Neuronal stem cell (in vitro differentiated cells): ENCODE measurements around the gene PLCH1.

Source experiments
- DNase-seq: peaks from one replicate; pipeline ENCODE4 v3.0.0-alpha.2; 2013; ENCODE audit warnings: low spot score
- H2AFZ ChIP-seq: one replicate; pipeline ENCODE4 v1.6.1; 2013; ENCODE audit warnings: mild to moderate bottlenecking, low read length, inconsistent platforms
- H2AK5ac ChIP-seq: 2 replicates; pipeline ENCODE4 v1.6.1; 2013; ENCODE audit warnings: low read depth, mild to moderate bottlenecking, inconsistent platforms, low read length, moderate library complexity, mixed read lengths
- H2BK120ac ChIP-seq: 2 replicates; pipeline ENCODE4 v1.6.1; 2013; ENCODE audit warnings: low read depth, mild to moderate bottlenecking, inconsistent platforms, low read length, moderate library complexity, mixed read lengths
- H2BK12ac ChIP-seq: one replicate; pipeline ENCODE4 v1.6.1; 2013; ENCODE audit warnings: low read length, inconsistent platforms
- H2BK15ac ChIP-seq: 2 replicates; pipeline ENCODE4 v1.6.1; 2013; ENCODE audit warnings: mild to moderate bottlenecking, low read length, inconsistent platforms, mixed read lengths
- H2BK5ac ChIP-seq: one replicate; pipeline ENCODE4 v1.6.1; 2013; ENCODE audit warnings: inconsistent platforms, mild to moderate bottlenecking, low read length, moderate library complexity
- H3K14ac ChIP-seq: one replicate; pipeline ENCODE4 v1.6.1; 2013; ENCODE audit warnings: low read length, inconsistent platforms
- H3K18ac ChIP-seq: 2 replicates; pipeline ENCODE4 v1.6.1; 2013; ENCODE audit warnings: low read length, inconsistent platforms
- H3K23ac ChIP-seq: 2 replicates; pipeline ENCODE4 v1.6.1; 2013; ENCODE audit warnings: low read depth, mild to moderate bottlenecking, mixed read lengths, low read length, inconsistent platforms; ENCODE audit not compliant: poor library complexity
- H3K27ac ChIP-seq: replicated peaks from 3 replicates; pipeline ENCODE4 v1.5.1; 2013; ENCODE audit warnings: low read length, inconsistent platforms
- H3K27me3 ChIP-seq, 3 experiments: 2 replicates each; pipeline ENCODE4 v1.6.1; 2013; ENCODE audit warnings: low read length in 3 of 3, mild to moderate bottlenecking in 2 of 3, inconsistent platforms in 1 of 3, low read depth in 1 of 3, mixed read lengths in 1 of 3, moderate library complexity in 1 of 3; ENCODE audit not compliant: control insufficient read depth in 3 of 3, insufficient read depth in 3 of 3
- H3K36me3 ChIP-seq, 2 donors: replicated peaks in 1 of 2; 2 replicates each; pipeline ENCODE4 v1.6.1; 2013; ENCODE audit warnings: low read length in 2 of 2; ENCODE audit not compliant: control insufficient read depth in 2 of 2, insufficient read depth in 2 of 2
- H3K4ac ChIP-seq: 2 replicates; pipeline ENCODE4 v1.6.1; 2013; ENCODE audit warnings: inconsistent platforms, mild to moderate bottlenecking, low read length, moderate library complexity
- H3K4me1 ChIP-seq, 2 donors: 1 replicate in 1 of 2; 2 replicates in 1 of 2; pipeline ENCODE4 v1.6.1; 2013; ENCODE audit warnings: low read length in 2 of 2, low read depth in 1 of 2; ENCODE audit not compliant: control insufficient read depth in 2 of 2, insufficient read depth in 1 of 2
- H3K4me2 ChIP-seq: one replicate; pipeline ENCODE4 v1.6.1; 2013; ENCODE audit warnings: mild to moderate bottlenecking, low read length, inconsistent platforms; ENCODE audit not compliant: insufficient read depth, poor library complexity, severe bottlenecking
- H3K4me3 ChIP-seq, 2 donors: 2 replicates each; pipeline ENCODE4 v1.5.1; 2013; ENCODE audit warnings: low read length in 2 of 2, mild to moderate bottlenecking in 2 of 2, inconsistent platforms in 1 of 2, moderate library complexity in 1 of 2
- H3K79me1 ChIP-seq: one replicate; pipeline ENCODE4 v1.6.1; 2013; ENCODE audit warnings: low read depth, mild to moderate bottlenecking, inconsistent platforms, low read length, moderate library complexity
- H3K9ac ChIP-seq: one replicate; pipeline ENCODE4 v1.6.1; 2013; ENCODE audit warnings: mild to moderate bottlenecking, low read depth, low read length, inconsistent platforms; ENCODE audit not compliant: poor library complexity
- H3K9me3 ChIP-seq, 2 donors: replicated peaks in 1 of 2; 2 replicates each; pipeline versions ENCODE3 to v1.6.1; 2013; ENCODE audit warnings: low read length in 2 of 2, mild to moderate bottlenecking in 2 of 2, inconsistent platforms in 1 of 2, low read depth in 1 of 2, mixed read lengths in 1 of 2, moderate library complexity in 1 of 2; ENCODE audit not compliant: control insufficient read depth in 2 of 2, insufficient read depth in 1 of 2
- H4K8ac ChIP-seq: one replicate; pipeline ENCODE4 v1.6.1; 2013; ENCODE audit warnings: low read depth, mild to moderate bottlenecking, inconsistent platforms, low read length, moderate library complexity
- H4K91ac ChIP-seq: one replicate; pipeline ENCODE4 v1.6.1; 2013; ENCODE audit warnings: low read length, low read depth, mild to moderate bottlenecking, inconsistent platforms; ENCODE audit not compliant: poor library complexity
- WGBS, 2 donors: extraction: QIAGEN DNeasy Blood & Tissue Kit; methylation state at CpG; one replicate each; pipeline ENCODE4 v1.1.7; 2013; ENCODE audit warnings: missing lambda C conversion rate in 2 of 2, mixed read lengths in 1 of 2; ENCODE audit not compliant: insufficient read length in 2 of 2, insufficient replicate concordance in 1 of 2; ENCODE audit errors: extremely low coverage in 2 of 2; 5-methylcytosine and 5-hydroxymethylcytosine counted together

PLCH1 gene

DNA sequence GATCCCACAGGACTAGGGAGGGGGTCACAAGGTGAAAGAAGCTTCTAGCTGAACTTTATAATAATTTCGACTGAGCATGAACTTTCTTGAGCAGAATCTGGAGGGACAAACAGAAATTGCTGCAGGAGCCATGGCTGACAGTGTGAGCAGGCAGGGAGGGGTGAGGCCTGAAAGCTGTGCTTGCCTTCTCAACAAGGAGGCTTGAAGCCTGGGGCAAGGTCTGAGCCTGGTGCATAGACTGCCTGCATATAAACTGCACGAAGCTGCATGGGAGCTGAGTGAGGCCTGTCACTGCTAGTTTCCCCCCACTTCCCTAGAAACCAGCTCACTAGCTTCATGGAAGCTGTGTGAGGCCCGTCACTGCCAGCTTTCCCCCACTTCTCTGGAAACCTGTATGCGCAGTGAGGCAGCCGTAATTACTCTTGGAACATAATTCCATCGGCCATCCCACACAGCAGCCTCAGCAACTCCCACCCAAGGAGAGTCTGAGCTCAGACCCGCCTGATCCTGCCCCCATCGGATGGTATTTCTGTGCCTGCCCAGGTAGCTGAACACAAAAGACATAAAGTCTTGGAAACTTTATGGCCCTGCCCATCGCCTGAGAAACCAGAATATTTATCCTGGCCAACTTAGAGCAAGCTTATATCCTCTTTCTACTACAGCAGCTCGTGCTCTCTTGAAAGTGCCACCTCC is 136.5 kb downstream of the PLCH1 start:
- Histone ChIP-seq H3K4me2 (no peak overlapping the region), H2BK120ac (no peak overlapping the region), H2BK12ac (no peak overlapping the region), H3K27ac (no peak overlapping the region), H3K79me1 (no peaks in the 10 kb centered on the region), H3K9me3 (peaks cover 0 to 49% of the 10 kb centered on the region in 2 donors), H3K36me3 (peaks cover 0 to 12% of the 10 kb centered on the region in 2 donors), H4K8ac (no peak overlapping the region), H3K4ac (no peak overlapping the region), H3K14ac (no peak overlapping the region), H4K91ac (no peak overlapping the region), H3K18ac (no peak overlapping the region), H3K23ac (no peak overlapping the region), H2BK5ac (no peak overlapping the region), H2BK15ac (no peak overlapping the region), H3K27me3 (no peaks in the 10 kb centered on the region), H3K4me1 (peaks cover 11 to 23% of the 10 kb centered on the region in 2 donors), H3K9ac (no peak overlapping the region), H3K4me3 (no peak overlapping the region), H2AFZ (no peak overlapping the region), H2AK5ac (no peak overlapping the region)
- no peak for DNase-seq
- no CpG with 5 or more reads among the region's 10 CpGs for WGBS, 2 donors

DNA sequence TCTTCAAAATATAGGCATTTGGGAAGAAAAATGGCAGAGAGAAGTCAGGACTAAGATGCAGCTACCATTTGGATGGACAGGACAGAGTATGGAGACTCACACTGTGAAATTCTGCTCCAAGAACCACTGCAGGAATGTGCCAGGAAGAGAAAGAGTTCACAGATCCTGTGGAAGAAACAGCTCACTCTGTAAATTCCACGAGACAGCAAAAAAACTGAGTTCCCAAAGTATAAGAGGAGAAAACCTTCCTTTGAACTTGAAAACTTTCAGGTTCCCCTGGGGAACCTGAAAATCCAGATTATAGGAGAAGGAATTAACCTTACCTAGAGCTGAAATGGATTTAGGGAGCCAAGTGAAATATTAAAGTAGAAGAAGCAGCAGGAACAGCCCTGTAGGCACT is 137.1 kb downstream of the PLCH1 start:
- no peak overlapping the region for H2BK15ac ChIP-seq
- no peak overlapping the region for H2AK5ac ChIP-seq
- H2BK120ac ChIP-seq: no peak overlapping the region
- H2AFZ ChIP-seq: no peak overlapping the region
- H2BK12ac ChIP-seq: no peak overlapping the region
- H3K4ac ChIP-seq: no peak overlapping the region
- no peak overlapping the region for H4K8ac ChIP-seq
- no peak overlapping the region for H3K27ac ChIP-seq
- H3K36me3 ChIP-seq: peaks cover 0 to 13% of the 10 kb centered on the region in 2 donors
- H3K27me3 ChIP-seq: no peaks in the 10 kb centered on the region
- H3K9me3 ChIP-seq: peaks cover 0 to 43% of the 10 kb centered on the region in 2 donors
- no peak overlapping the region for H3K4me3 ChIP-seq
- H3K18ac ChIP-seq: no peak overlapping the region
- H3K79me1 ChIP-seq: no peaks in the 10 kb centered on the region
- no CpG with 5 or more reads among the region's 1 CpG for WGBS, 2 donors
- no peak overlapping the region for H3K23ac ChIP-seq
- no peak for DNase-seq
- H3K4me2 ChIP-seq: no peak overlapping the region
- peaks cover 11 to 23% of the 10 kb centered on the region in 2 donors for H3K4me1 ChIP-seq
- H3K9ac ChIP-seq: no peak overlapping the region
- no peak overlapping the region for H3K14ac ChIP-seq
- no peak overlapping the region for H4K91ac ChIP-seq
- no peak overlapping the region for H2BK5ac ChIP-seq

DNA sequence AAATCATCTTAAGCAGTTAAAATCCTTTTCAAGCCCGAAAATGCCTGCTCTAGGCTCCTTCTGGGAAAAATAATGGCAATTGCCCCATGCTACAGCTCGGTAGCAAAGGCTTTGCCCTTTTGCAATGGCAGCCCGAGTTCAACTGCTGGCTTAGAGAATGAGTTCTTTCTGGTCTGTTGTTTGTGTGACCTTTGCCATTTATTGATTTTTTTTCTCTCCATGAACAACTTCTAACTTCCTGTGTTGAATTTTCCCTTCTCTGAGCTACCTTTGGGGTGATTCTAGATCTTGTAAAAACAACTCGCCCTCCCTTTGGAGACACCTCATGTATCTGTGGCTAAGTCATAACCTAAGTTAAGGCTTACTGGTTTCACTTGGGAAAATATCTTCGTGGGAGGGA is 139.3 kb downstream of the PLCH1 start:
- H2BK12ac ChIP-seq: no peak overlapping the region

DNA sequence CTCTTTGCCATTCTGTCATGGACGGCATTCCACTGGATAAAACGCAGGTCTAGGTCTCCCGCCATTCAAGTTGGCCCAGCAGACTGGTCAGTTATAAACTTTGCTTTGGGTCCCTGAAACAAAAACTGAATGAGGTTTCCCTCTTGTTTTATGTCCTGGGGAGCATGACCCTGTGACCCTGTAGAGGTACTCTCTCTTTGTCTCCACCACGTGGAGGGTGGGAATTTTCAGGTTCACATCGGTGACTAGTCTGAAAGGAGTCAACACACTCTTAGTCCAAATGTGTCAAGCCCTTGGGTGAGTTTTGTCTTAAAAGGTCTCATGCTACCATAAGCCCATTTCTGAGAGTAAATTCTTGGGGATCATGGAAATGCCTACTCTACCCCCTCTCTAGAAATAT is 139.9 kb downstream of the PLCH1 start:
- Histone ChIP-seq H2AFZ (no peak overlapping the region), H2BK5ac (no peak overlapping the region), H3K4me2 (no peak overlapping the region), H4K91ac (no peak overlapping the region), H2BK15ac (no peak overlapping the region), H3K9ac (no peak overlapping the region), H2AK5ac (no peak overlapping the region), H3K4me3 (no peak overlapping the region), H3K27me3 (no peaks in the 10 kb centered on the region), H3K18ac (no peak overlapping the region), H2BK12ac (no peak overlapping the region), H3K36me3 (peaks cover 0 to 23% of the 10 kb centered on the region in 2 donors), H3K79me1 (no peaks in the 10 kb centered on the region), H3K4ac (no peak overlapping the region), H3K9me3 (peaks cover 0 to 33% of the 10 kb centered on the region in 2 donors), H3K23ac (no peak overlapping the region), H2BK120ac (no peak overlapping the region), H4K8ac (no peak overlapping the region), H3K14ac (no peak overlapping the region), H3K4me1 (peaks cover 11 to 23% of the 10 kb centered on the region in 2 donors), H3K27ac (no peak overlapping the region)
- DNase-seq: peak; percentile 9
- WGBS, 2 donors: no CpG with 5 or more reads among the region's 5 CpGs

More for the DNA sequence above, 139.3 kb downstream of the PLCH1 start:
- Histone ChIP-seq H3K4me2 (no peak overlapping the region), H3K14ac (no peak overlapping the region), H3K9ac (no peak overlapping the region), H2BK120ac (no peak overlapping the region), H3K79me1 (no peaks in the 10 kb centered on the region), H2AFZ (no peak overlapping the region), H3K9me3 (peaks cover 0 to 32% of the 10 kb centered on the region in 2 donors), H2AK5ac (no peak overlapping the region), H3K4me1 (peaks cover 11 to 23% of the 10 kb centered on the region in 2 donors), H4K8ac (no peak overlapping the region), H3K18ac (no peak overlapping the region), H3K23ac (no peak overlapping the region), H2BK15ac (no peak overlapping the region), H4K91ac (no peak overlapping the region), H3K27ac (no peak overlapping the region), H3K4ac (no peak overlapping the region), H3K27me3 (no peaks in the 10 kb centered on the region), H2BK5ac (no peak overlapping the region), H3K4me3 (no peak overlapping the region), H3K36me3 (peaks cover 0 to 19% of the 10 kb centered on the region in 2 donors)
- no CpG with 5 or more reads among the region's 5 CpGs for WGBS, 2 donors
- DNase-seq: no peak
